ENCODE data around the gene FCGR1A.
"Not testable (repeated sequence)": the region's sequence is repeated elsewhere in the genome, so short reads cannot be mapped to it uniquely, and the experiment has no call there.

DNA sequence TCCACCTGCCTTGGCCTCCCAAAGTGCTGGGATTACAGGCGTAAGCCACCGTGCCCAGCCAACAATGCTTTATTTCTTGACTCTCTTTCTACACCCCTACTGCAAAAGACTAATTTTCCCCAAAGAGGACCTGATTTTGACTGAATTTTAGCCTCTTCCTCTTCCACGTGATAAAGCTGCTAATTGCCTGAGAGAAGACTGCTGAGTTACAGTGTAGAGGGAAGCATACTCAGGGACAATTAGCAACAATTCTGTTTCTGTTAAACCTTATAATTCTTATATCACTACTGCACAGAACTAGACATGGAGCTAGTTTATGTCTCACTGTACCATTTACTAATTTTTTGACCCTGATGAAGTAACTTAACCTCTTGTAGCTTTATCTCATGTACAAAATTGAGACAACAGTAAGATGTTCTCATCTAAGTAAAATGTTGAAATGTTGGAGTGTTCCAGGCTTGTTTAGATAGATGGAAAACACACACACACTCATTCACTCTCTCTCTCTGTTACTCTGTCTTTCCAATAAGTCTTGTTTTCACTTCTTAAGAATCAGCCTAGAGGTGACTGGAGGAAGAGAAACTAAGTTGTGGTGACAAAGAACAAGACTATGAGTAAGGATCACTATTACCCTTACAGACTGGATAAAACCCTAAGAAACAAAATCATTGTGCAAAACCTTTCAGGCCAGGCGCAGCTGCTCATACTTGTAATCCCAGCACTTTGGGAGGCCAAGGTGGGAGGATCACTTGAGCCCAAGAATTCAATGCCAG is 10.7 kb upstream of the FCGR1A start:
- not testable (repeated sequence) for TF ChIP-seq POLR2AphosphoS5 (IDR thresholded peaks at IDR 0.05; ENCODE audit: low read depth, low read length); POLR2A (IDR thresholded peaks at IDR 0.05; ENCODE audit: low read depth, low read length); POU2F2 (IDR thresholded peaks at IDR 0.05; ENCODE audit: low read depth, low read length); TAF1 (IDR thresholded peaks at IDR 0.05; ENCODE audit: low read depth, low read length); SPI1 (IDR thresholded peaks at IDR 0.05; ENCODE audit: low read depth, low read length); PAX5 (IDR thresholded peaks at IDR 0.05; ENCODE audit: insufficient read depth, low read length, severe bottlenecking)
